HepG2 (cell line): ENCODE measurements around the gene ANKRD13C. TPM values are rescaled to one million over a fixed set of nuclear protein-coding genes. Genes with fewer than 3 reads are reported as not detected.

Experiments
- AHDC1 ChIP-seq: sonication (generic); formaldehyde crosslinking; IDR thresholded peaks from 2 replicates; pipeline ENCODE4 v1.5.1; 2020; ENCODE audit warnings: mild to moderate bottlenecking, missing genetic modification reagents, borderline replicate concordance
- BATF2 ChIP-seq: sonication (generic); formaldehyde crosslinking; IDR thresholded peaks from 2 replicates; pipeline ENCODE4 v1.8.0; 2022; ENCODE audit warnings: mild to moderate bottlenecking, missing genetic modification reagents, moderate library complexity
- FOXJ3 ChIP-seq: sonication (generic); formaldehyde crosslinking; IDR thresholded peaks from 2 replicates; pipeline ENCODE4 v1.4.0; 2020; ENCODE audit warnings: missing genetic modification reagents, mild to moderate bottlenecking, borderline replicate concordance
- FOXM1 ChIP-seq: sonication (generic); formaldehyde crosslinking; IDR thresholded peaks from 2 replicates; pipeline ENCODE4 v1.5.0; 2020; ENCODE audit warnings: missing genetic modification reagents
- FOXO1 ChIP-seq: sonication (generic); formaldehyde crosslinking; IDR thresholded peaks from 2 replicates; pipeline ENCODE4 v1.4.0; 2020; ENCODE audit warnings: missing genetic modification reagents
- GFI1 ChIP-seq: sonication (generic); formaldehyde crosslinking; IDR thresholded peaks from 2 replicates; pipeline ENCODE4 v1.5.0; 2020; ENCODE audit warnings: missing genetic modification reagents, mild to moderate bottlenecking, borderline replicate concordance
- GTF2F1 ChIP-seq: fragments of 150-350 bp; IDR thresholded peaks from 2 replicates; pipeline ENCODE4 v1.6.1; 2014; ENCODE audit warnings: low read length
- KDM1A ChIP-seq: IDR thresholded peaks from 2 replicates; pipeline ENCODE4 v1.6.1; 2016; ENCODE audit warnings: missing compliant biosample characterization
- LRRFIP1 ChIP-seq: sonication (generic); formaldehyde crosslinking; conservative IDR thresholded peaks from 2 replicates; pipeline ENCODE4 v1.4.0; 2020; ENCODE audit warnings: missing genetic modification reagents
- MEIS2 ChIP-seq: sonication (generic); formaldehyde crosslinking; IDR thresholded peaks from 2 replicates; pipeline ENCODE4 v1.9.0; 2021; ENCODE audit warnings: mild to moderate bottlenecking, missing genetic modification reagents
- NFE2L2 ChIP-seq: fragments of 150-350 bp; IDR thresholded peaks from 2 replicates; pipeline ENCODE4 v1.6.1; 2014; ENCODE audit warnings: low read length
- SMAD3 ChIP-seq: sonication (generic); formaldehyde crosslinking; IDR thresholded peaks from 2 replicates; pipeline ENCODE4 v1.4.0; 2020; ENCODE audit warnings: missing genetic modification reagents
- SOX6 ChIP-seq, 2 experiments: fragments of 450-650 bp in 1 of 2; sonication (generic) in 1 of 2; formaldehyde crosslinking in 1 of 2; IDR thresholded peaks; 2 replicates each; pipeline versions ENCODE4 v1.4.0 to v1.6.1; 2017 to 2020; ENCODE audit warnings: antibody characterized with exemption in 1 of 2, mild to moderate bottlenecking in 1 of 2, missing genetic modification reagents in 1 of 2
- TEF ChIP-seq: sonication (generic); formaldehyde crosslinking; IDR thresholded peaks from 2 replicates; pipeline ENCODE4 v1.5.0; 2020; ENCODE audit warnings: missing genetic modification reagents
- TOE1 ChIP-seq: sonication (generic); formaldehyde crosslinking; IDR thresholded peaks from 2 replicates; pipeline ENCODE4 v1.4.0; 2020; ENCODE audit warnings: mild to moderate bottlenecking, missing genetic modification reagents
- ZBTB8A ChIP-seq: sonication (generic); formaldehyde crosslinking; IDR thresholded peaks from 2 replicates; pipeline ENCODE4 v1.4.0; 2020; ENCODE audit warnings: mild to moderate bottlenecking, low read depth, missing genetic modification reagents, borderline replicate concordance
- ZNF367 ChIP-seq: sonication (generic); formaldehyde crosslinking; IDR thresholded peaks from 2 replicates; pipeline ENCODE4 v1.4.0; 2020; ENCODE audit warnings: missing genetic modification reagents, borderline replicate concordance
- ZNF44 ChIP-seq: sonication (generic); formaldehyde crosslinking; IDR thresholded peaks from 2 replicates; pipeline ENCODE4 v1.5.1; 2020; ENCODE audit warnings: mild to moderate bottlenecking, missing genetic modification reagents
- ZNF672 ChIP-seq: sonication (generic); formaldehyde crosslinking; IDR thresholded peaks from 2 replicates; pipeline ENCODE4 v1.8.1; 2022; ENCODE audit warnings: missing genetic modification reagents
- ZNF788 ChIP-seq: sonication (generic); formaldehyde crosslinking; IDR thresholded peaks from 2 replicates; pipeline ENCODE4 v1.5.0; 2020; ENCODE audit warnings: mild to moderate bottlenecking, missing genetic modification reagents, borderline replicate concordance
- polyA plus RNA-seq, 8 experiments: library from polyadenylated mRNA; depleted of rRNA in 3 of 8; stranded (reverse) in 7 of 8; unstranded in 1 of 8; fragments of >200 nt; fragmentation: Illumina TruSeq in 4 of 8; extraction: Trizol in 4 of 8; gene quantifications; 2 replicates each; pipeline versions ENCODE4 v1.2.1 to v1.2.3, GENCODE V29; 2011 to 2016; ENCODE audit warnings: low read depth in 4 of 8, missing spikeins in 1 of 8, mixed read lengths in 1 of 8; ENCODE audit not compliant: insufficient read depth in 1 of 8
- total RNA-seq, 5 experiments: library from RNA; depleted of rRNA; stranded (reverse); fragments of >200 nt; fragmentation: Illumina TruSeq; extraction: Trizol; gene quantifications; 2 replicates each; pipeline ENCODE4 v1.2.3, GENCODE V29; 2016; ENCODE audit warnings: low read depth in 1 of 5

The ANKRD13C gene
- total and polyA plus RNA-seq, 2 of the 13 experiments (the other 11 are each of a cell fraction or from before 2014, with no cell fraction given): 6.2 to 17.6 TPM

GRCh38 chr1:70221238-70222121 lies 133.0 kb downstream of the ANKRD13C start, which contains the start of gene SRSF11 (continued):
- no peak for TF ChIP-seq ZNF367 (CRISPR knock-in tag)
- TF ChIP-seq SOX6 (IDR thresholded peaks at IDR 0.05): no peak
- TF ChIP-seq SOX6 (CRISPR knock-in tag; IDR thresholded peaks at IDR 0.05): peak; percentile 50; the same call in 1 of the 2 replicates
- TF ChIP-seq BATF2 (CRISPR knock-in tag): no peak
- no peak for TF ChIP-seq SMAD3 (CRISPR knock-in tag)
- no peak for TF ChIP-seq ZBTB8A
- no peak for TF ChIP-seq ZNF44 (CRISPR knock-in tag)
- no peak for TF ChIP-seq ZNF672
- TF ChIP-seq GFI1 (CRISPR knock-in tag): no peak; the same call in 1 of the 2 replicates
- TF ChIP-seq AHDC1 (CRISPR knock-in tag): peak; percentile 49; the same call in 1 of the 2 replicates
- TF ChIP-seq LRRFIP1 (CRISPR knock-in tag): no peak
- 0 out of 2 replicates have a peak, but pooled peaks have one; percentile 1 for TF ChIP-seq KDM1A (CRISPR knock-in tag)
- TF ChIP-seq GTF2F1: no peak
- no peak for TF ChIP-seq MEIS2 (CRISPR knock-in tag)
- no peak for TF ChIP-seq FOXJ3 (CRISPR knock-in tag)
- TF ChIP-seq FOXO1 (CRISPR knock-in tag): peak; percentile 80
- TF ChIP-seq TEF (CRISPR knock-in tag): no peak
- TF ChIP-seq ZNF788 (CRISPR knock-in tag): no peak; the same call in 1 of the 2 replicates
- TF ChIP-seq NFE2L2: no peak
- TF ChIP-seq TOE1 (CRISPR knock-in tag): no peak
- TF ChIP-seq FOXM1 (CRISPR knock-in tag): no peak
